ENCODE measurements around the gene IRS1.

Gene IRS1

DNA sequence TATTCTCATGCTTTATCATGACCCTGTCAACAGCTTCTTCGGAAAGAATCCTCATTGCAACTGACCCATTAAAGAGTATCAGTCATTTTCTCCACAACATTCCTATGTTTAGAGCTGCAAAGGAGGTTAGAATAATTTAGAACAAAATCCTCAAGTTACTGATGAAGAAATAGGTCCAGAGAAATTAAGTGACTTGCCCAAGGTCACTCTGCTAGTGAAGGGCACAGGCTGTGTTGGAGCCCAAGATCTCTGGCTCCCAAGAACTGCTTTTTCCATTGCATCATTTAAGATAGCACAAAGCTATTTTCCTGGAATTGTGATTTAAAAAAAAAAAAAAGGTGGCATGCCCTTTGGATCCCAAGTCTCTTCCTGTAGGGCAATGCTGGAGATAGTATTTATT is 9.6 kb downstream of the IRS1 start:
- no peak for DNase-seq (ENCODE audit: low read depth)

DNA sequence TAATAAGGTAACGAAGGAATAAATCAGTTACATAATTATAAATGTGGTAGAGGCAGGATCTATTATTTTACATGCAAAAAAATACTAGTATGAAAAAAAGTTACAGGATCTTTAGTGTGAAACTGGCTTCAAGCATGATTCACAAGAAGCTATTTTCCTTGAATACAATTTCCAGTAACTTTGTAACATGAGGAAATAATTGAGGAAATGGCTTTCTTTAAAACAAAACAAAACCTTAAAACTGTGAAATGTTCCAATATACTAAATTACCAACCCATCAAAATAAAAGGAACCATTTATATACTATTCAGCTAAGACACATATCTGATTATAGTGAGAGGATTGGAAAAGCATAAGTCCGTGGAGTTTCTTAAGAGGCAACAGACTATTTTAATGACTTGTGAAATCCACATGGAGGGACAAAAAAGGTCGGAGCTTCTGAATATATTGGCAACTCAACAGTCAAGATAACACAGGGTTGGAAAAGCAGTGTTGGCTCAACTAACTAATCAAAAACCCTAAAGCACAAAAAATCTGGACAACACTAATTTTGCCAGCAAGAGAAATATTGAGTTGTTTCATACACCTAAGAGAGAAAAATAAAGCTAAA is 10.6 kb downstream of the IRS1 start:
- no peak for DNase-seq (ENCODE audit: low read depth)

DNA sequence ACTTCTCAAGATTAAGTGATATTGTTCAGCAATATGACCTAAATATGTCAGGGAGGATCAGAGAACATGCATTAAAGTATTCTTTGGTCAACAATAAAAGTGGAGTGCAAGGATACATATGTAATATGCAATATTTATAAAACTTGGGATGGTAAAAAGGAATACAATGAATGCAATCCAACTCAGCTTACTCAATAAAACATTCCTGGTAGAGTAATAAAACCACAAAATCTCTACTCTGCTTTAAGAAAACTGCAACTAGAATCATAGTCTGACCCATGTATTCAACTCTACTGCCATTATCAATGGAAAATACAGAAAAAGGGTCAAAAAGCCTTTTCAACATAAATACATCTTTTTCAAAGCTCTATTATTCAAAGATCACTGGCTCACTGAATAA is 11.6 kb downstream of the IRS1 start:
- no peak for DNase-seq (ENCODE audit: low read depth)

DNA sequence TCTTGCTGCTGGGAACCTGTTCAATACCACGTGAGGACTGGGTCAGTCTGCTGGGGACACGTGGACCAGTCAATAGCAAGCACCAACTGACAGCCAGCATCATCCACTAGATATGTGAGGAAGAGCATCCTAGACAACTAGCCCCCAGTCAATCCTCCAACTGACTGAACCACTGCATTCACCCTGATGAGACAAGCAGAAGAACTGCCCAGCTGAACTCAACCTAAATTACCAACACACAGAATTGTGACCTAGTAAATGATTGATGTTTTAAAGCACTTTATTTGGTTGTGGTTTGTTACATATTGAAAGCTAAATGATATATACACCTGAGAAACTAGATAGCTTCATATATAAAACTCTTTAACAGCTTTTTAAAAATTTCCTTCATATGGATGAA is 15.7 kb downstream of the IRS1 start:
- no peak for DNase-seq (ENCODE audit: low read depth)

DNA sequence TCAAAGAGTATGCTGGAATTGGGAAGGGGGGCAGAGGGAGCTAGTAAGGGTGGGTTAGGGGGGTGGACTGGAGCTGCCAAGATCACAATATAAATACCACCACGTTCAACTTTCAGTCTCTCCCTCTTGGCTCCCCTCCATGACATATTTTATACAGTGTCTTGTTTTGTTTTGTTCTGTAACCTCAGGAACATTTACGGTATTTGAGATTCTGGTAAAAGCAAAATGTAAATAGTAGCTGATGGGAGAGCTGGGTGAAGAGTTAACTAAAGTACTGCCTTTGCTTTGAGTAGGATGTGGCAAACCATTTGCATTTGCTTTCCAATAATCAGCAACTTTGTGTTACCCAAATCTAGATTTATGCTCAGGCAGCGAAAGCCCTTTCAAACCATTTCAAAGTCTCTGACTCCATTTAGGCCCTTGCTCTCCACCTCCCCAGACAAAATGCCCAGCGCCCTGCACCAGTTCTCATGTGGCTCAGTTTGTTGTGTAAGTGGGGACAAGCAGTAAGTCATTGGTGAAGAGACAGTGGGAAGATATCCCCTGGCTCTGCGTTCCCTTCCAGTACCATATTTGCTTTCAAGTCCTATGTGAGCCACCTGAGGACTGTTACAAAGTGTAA is 17.4 kb downstream of the IRS1 start:
- peak; percentile 94 for DNase-seq (ENCODE audit: low read depth)

DNA sequence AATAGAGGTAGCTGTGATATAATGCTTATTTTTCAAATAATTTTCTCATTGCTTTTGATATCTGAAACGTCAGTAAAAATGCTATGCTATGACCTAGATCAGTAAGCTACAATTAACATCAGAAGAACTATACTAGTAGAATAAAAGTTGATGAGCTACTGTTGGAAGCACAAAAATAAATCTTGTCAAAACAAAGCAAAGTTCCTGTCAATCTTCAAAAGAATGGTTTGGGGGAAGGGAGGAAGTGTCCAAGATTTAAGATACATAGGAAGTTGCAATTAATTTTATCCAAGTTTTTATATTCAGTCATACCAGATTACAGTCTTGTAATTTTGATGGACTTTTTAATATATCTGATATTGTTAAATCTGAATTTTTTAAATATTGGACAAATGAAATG is 19.2 kb downstream of the IRS1 start:
- DNase-seq (ENCODE audit: low read depth): no peak

DNA sequence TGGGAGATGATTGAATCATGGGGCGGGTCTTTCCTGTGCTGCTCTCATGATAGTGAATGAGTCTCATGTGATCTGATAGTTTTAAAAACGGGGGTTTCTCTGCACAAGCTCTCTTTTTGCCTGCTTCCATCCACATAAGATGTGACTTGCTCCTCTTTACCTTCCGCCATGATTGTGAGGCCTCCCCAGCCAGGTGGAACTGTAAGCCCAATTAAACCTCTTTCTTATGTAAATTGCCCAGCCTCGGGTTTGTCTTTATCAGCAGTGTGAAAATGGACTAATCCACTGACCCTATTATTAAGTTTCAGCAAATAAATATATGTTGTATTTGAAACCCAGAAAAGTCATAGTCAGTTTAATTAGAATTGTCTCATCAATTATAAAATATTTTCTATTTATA is 22.0 kb downstream of the IRS1 start:
- no peak for DNase-seq (ENCODE audit: low read depth)

DNA sequence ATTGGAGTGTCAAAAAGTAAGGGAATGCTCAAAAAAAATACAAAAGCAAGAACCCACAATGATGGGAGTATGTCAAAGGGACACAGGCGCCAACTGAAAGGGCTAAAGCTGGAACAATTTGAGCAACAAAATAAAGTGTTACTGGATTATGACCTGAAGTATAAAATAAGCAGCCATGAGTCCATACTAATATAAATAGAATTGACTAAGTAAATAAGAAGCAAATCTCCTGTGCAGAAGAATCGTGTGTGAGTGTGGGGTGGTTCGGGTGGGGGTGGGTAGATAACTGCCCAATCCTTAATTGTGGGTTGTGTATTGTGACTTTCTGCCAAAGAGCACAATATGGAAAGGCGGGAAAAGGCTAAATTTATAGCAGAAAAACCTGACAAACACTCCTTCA is 23.5 kb downstream of the IRS1 start:
- DNase-seq (ENCODE audit: low read depth): no peak

DNA sequence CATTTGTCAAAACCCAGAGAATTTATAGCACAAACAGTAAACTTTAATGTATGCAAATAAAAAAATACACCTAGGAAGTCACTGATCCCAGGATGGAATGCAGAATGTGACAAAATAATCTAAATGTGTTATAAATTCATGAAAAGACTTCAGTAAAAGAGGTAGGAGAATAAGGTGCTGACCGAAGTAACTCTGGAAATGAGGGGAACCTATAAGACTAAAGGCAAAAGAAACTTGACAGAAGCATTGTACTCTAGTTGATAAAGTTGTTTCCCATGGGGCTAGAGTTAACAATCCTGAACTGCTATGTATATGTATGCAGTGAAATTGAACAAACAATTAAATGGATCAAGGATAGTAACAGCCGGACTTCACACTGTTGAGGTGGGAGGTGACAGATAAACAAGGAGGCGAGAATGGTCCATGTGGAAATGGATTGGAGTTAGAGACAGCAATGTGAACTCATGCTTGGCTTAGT is 24.5 kb downstream of the IRS1 start:
- DNase-seq (ENCODE audit: low read depth): no peak

DNA sequence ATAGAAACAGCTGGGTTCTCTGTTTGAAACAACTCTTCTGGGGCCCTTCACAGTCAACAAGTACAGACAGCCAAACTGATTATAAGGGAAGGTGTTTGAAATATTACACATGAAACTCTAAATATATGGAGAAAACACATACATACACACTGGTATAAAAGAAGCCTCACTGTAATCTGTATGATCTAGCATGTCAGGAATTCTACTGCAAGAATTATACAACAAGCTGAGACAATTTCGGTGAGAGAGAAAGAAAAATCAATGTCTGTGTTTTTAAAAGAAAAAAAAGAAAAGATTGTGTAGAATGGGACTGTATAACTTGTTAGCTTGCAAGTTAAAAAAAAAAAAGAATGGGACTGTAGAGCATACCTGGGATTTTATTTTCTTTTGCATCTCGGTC is 26.3 kb downstream of the IRS1 start:
- DNase-seq (ENCODE audit: low read depth): no peak

DNA sequence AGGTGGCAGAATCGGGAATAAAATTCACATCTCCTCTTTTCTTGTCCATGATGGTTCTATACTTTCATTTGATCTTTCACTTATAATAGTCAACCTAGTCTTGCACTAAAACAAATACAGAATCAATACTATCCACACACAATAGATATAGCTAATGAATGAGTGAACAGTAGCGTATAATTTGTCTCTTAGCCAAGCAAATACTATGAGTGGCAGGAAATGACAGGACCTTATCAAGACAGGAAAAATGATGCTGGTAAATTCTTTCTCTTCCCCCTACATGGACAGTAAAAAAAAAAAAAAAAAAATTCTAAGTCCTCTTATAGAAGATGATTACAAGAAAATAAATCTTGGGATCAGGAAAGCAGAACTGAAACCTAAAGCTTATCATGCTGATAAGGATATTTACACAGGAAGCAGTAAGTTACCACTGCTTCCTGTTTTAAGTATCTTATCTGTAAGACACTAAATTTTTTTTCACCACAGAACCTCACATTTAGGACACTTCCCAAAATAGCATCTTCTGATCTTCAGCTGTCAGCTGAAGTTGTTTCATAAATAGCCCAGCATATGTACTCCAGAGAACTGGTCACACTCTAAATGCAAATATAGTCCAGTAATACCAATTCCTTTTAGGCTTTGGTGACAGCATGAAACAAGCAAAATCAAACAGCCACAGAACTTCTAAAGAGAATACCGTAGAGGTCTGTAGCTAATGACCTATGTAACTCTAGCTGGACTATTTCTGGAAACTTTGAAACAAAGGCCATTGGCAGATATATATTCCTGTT is 27.0 kb downstream of the IRS1 start:
- DNase-seq (ENCODE audit: low read depth): peak; percentile 65

DNA sequence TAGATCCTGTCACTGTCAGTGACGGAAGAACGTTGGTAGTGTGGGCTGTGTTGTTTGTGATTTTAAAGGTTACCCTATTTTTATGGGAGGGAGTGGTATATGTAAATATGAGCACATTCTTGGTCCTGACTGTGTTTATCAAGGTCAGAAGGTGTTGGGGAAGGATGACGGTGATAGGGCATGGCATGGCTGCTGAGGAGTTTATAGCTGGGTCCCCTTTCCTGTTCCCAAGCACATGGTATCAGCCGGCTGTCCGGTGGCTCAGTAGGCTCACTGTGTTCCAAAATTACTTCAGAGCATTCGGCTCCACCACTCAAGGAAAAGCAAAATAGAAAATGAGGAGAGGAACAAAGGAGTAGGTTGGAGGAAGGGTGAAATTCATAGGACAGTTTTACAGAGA is 28.6 kb downstream of the IRS1 start:
- DNase-seq (ENCODE audit: low read depth): no peak

DNA sequence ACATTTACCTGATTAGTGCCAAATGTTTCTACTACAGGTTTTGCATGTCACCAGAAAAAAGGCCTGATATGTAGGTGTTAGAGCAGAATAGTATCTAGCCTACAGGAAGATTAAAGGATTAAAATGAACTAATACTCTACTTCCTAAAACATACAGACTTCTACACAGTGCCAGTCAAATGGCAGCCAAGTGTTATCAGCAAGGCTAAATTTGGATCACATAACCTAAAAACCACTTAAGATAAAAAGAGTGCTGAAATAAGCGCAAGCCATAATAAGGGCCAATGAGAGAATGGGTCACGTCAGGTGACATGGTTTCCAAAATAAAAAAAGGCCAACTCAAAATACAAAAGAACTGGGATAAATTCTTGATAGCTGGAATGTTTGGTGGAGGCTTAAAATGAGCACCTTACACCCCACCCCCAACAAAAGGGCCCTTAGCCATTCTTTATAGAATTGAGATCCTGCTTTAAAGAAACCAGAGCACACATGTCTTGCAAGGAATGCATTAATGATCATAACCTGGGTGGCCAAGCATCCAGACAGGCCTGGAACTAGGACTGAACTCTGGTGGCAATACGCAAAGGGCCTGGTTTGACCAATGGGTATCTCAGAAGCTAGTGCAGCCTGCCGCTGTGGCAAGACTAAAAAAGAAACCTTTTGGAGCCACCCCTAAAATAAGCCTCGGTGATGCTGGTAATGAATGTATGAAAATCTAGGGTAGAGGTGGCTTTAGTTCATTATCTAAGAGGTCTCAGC is 32.4 kb downstream of the IRS1 start:
- DNase-seq (ENCODE audit: low read depth): no peak

DNA sequence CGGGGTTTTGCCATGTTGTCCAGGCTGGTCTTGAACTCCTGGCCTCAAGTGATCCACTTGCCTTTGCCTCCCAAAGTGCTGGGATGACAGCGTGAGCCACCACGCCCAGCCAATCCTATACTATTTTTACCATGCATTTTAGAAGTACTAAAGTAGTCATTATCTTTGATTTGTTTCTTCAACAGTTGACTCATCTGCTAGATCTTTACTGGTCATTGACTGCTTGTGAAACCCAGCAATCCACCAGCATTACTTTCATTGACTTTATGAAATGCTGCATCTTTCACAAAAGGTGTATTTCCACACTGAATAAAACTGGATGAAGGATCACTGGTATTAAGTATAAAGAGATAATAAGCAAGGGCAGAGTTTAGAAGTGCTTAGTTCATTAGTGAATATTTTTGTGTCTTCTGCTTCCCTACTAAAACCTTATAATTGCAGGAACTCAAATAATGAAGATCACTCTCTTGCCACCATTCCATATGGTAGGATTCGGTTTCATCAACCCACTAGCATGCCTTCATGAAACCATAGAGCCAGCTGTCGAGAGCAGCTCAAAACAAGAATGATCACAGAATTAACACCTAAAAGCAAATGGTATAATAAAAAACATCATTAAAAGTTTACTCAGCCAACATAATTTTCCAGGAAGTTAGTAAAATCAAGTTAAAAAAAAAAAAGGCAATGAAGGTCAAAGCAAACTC is 33.1 kb downstream of the IRS1 start:
- peak; percentile 77 for DNase-seq (ENCODE audit: low read depth)

DNA sequence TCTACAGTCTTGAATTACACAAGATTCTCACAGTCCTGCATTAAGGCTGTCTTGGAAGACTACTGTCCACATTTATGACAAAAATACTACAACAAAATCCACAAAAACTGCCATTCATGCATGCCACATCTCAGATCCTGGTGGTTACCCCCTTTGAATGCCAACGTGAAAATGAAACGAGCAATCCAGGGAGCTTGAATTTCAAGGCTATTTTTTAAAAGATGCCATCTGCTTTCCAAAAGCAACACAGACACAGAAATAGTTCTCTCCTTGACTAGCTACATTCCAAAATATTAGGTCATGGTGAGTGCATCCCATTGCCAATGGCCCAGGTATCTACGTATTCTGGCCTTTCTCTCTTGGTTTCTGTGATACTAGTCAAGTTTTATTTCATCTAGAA is 36.3 kb downstream of the IRS1 start:
- peak; percentile 18 for DNase-seq (ENCODE audit: low read depth)

DNA sequence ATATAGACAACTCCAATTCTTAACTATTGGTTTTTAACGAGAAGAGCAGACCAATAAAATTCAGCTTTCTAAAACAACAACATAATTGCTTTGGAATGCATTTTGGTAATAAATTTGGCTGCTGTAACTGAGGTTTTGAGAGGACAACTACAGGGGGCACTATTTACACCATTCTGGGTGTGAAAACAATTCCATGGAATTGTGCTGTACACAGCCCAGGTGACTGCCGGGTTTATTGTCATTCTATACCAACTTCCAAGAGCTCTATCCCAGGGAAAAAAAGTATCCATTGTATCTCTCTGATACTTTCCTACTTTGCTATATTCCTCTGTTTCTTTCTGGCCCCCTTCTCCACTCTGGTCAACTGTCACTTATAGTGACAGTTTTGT is 38.4 kb downstream of the IRS1 start:
- no peak for DNase-seq (ENCODE audit: low read depth)

DNA sequence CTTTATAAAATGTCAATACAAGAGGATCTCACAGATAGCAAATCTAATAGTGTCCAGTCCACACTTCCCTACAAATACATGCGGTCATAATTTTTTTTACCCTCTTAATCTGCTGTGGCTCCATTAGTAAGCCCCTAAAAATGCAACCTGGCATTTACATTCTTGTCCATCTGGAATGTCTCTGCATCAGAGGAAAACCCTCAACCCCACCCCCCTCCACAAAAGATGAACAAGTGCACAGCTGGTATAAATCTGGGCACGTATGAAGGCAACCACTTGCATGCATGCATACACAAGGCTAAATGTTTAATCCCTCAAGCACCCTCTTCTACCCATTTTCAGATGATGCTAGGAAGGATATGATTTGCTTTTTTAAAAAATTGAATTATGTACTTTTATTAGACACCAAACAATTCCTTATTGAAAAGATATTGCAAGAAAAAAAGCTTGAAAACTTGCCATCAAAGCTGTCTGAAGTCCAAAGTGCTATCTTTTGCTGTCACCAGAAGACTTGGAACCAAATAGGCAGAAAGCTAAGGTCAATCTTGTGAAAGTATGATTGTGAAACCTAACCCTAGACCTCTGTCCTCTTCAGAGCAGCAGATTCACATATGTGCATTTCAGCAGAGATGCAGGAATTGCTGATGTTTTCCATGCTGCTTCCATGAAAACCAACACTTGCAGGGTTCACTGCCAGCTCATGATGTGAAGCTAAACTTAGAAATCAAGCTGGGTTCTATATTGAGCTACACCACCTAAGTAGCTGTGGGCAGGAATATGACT is 39.0 kb downstream of the IRS1 start:
- DNase-seq (ENCODE audit: low read depth): peak; percentile 87

DNA sequence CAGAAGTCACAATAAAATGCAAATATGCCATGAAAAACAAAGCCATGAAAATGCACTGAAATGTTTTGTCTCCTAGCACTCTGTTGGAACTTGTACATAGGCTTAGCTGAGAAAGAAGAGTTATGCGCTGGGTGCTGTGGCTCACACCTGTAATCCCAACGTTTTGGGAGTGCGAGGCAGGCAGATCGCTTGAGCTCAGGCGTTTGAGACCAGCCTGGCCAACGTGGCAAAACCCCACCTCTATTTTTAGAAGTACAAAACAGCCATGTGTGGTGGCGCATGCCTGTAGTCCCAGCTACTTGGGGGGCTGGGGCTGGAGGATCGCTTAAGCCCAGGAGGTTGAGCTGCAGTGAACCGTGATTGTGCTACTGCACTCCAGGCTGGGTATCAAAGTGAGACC is 39.9 kb downstream of the IRS1 start:
- DNase-seq (ENCODE audit: low read depth): no peak

DNA sequence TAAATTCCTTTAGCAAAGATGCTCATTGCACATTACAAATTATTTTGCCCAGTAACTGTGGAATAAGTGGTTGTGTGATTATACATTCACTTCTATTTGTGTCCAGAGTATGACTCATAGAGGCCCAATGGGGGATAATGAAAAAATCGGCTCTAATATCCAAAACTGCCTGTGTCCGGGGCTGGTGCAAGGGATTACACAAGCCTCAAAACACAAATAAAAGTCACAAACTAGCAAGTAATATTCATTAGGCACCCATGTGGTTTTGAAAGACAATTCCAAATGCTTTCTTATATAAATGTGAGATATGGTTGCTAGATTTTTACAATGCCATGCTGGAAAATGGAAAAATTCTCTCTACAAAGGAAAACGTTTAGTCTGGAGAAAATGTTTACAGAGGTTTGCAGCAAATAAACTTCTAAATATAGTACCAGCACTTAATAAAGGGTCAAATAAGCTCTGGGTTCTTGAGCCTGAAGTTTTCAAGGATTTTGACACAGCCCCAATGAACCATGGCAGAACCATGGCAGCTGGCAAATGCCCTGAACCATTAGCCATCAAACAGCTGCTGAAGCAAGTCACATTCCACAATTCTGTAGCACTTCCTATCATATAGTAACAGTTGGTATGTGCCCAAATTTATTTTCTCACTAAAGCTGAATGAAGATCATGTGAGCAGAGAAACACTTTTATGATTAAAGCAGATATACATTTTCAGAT is 40.5 kb downstream of the IRS1 start:
- peak; percentile 87 for DNase-seq (ENCODE audit: low read depth)

DNA sequence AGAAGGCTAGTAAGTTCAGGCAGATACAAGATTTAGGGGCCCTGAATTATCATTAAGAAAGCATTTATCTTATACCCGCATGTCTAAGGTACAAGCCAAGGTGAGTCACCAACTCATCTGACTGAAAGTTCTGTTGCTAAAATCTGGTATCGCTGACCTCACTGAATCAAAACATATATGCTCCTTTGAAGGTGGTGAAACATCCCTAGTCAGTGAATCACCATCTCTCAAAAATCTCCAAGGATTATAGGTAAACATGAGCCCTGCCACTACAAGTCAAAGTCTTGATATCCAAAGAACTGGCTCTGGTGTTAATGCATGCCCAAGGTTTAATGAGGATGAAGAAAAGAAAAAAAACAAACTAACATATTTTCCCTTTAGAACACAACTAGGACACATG is 43.5 kb downstream of the IRS1 start:
- peak; percentile 97 for DNase-seq (ENCODE audit: low read depth)

DNA sequence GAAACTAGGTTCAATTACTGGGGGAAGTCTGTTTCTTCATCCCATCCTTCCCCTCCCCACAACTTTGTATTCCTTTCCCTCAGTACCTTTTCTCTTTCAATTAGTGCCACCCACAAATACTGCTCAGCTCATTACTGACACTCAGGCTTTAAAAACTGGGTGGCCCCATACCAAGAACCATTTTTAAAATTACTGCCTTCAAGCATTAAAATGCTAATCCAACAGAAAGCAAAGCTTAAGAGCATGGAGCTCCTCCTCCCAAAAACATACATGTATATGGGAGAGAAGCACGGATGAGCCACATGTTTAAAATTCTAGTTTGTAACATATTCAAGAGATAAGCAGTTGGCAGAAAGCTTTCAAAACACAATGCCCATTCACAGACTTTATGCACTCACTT is 44.0 kb downstream of the IRS1 start:
- DNase-seq (ENCODE audit: low read depth): peak; percentile 27

All from iris pigment epithelial cell (primary cell).